ENCODE results near the gene ZBTB12. TPM values are rescaled to one million over a fixed set of nuclear protein-coding genes. Genes with fewer than 3 reads are reported as not detected.

ZBTB12 gene
- total and polyA plus RNA-seq, 2 of the 13 experiments (the other 11 are each of a cell fraction or from before 2014, with no cell fraction given): 4.8 to 6.0 TPM

DNA sequence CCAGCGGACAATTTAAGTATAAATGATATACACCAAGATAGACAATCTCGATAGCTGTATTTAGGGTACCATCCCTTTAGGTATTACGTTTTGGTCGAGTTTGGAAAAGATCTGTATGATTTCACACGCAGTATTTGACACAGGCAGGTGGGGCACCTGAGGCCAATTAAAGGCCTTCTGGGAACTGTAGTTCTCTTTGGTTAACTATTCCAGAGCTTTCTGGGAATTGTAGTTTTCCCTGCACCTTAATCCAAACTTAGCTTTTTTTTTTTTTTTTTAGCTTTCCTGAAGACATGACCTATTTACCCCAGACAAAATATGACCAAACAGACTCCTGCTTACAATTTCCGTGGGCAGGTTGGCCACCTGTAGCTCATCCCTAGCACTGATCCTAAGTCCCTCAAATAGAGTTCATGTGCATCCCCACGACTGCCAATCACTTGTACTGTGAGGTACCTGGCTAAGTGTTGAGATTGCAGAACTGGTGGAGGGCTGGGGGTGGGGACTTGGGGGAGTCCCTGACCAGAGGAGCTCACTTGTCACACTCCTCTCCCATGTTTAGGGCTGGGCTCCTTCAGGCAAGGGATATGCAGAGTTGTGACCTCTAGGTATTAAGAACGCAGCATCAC lies 3.4 kb downstream of the ZBTB12 start (continued):
- TF ChIP-seq, protein P1, sequence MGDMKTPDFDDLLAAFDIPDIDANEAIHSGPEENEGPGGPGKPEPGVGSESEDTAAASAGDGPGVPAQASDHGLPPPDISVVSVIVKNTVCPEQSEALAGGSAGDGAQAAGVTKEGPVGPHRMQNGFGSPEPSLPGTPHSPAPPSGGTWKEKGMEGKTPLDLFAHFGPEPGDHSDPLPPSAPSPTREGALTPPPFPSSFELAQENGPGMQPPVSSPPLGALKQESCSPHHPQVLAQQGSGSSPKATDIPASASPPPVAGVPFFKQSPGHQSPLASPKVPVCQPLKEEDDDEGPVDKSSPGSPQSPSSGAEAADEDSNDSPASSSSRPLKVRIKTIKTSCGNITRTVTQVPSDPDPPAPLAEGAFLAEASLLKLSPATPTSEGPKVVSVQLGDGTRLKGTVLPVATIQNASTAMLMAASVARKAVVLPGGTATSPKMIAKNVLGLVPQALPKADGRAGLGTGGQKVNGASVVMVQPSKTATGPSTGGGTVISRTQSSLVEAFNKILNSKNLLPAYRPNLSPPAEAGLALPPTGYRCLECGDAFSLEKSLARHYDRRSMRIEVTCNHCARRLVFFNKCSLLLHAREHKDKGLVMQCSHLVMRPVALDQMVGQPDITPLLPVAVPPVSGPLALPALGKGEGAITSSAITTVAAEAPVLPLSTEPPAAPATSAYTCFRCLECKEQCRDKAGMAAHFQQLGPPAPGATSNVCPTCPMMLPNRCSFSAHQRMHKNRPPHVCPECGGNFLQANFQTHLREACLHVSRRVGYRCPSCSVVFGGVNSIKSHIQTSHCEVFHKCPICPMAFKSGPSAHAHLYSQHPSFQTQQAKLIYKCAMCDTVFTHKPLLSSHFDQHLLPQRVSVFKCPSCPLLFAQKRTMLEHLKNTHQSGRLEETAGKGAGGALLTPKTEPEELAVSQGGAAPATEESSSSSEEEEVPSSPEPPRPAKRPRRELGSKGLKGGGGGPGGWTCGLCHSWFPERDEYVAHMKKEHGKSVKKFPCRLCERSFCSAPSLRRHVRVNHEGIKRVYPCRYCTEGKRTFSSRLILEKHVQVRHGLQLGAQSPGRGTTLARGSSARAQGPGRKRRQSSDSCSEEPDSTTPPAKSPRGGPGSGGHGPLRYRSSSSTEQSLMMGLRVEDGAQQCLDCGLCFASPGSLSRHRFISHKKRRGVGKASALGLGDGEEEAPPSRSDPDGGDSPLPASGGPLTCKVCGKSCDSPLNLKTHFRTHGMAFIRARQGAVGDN (CRISPR knock-in tag; IDR thresholded peaks at IDR 0.05): no peak
- TF ChIP-seq THYN1 (CRISPR knock-in tag; IDR thresholded peaks at IDR 0.05; ENCODE audit: borderline replicate concordance, low read depth) (no peak), ZNF354B (CRISPR knock-in tag; IDR thresholded peaks at IDR 0.05) (no peak), ZNF564 (CRISPR knock-in tag; IDR thresholded peaks at IDR 0.05) (no peak), ZFP36L1 (CRISPR knock-in tag; IDR thresholded peaks at IDR 0.05) (no peak), ZEB1 (IDR thresholded peaks at IDR 0.05; ENCODE audit: insufficient replicate concordance, low read depth) (peak; percentile 91), SAFB2 (CRISPR knock-in tag; IDR thresholded peaks at IDR 0.05; ENCODE audit: borderline replicate concordance, low read depth) (no peak), ZFP90 (CRISPR knock-in tag; IDR thresholded peaks at IDR 0.05; ENCODE audit: borderline replicate concordance) (0 out of 2 replicates have a peak, but pooled peaks have one; percentile 50), HOXA7 (CRISPR knock-in tag; IDR thresholded peaks at IDR 0.05) (no peak), CEBPG (CRISPR knock-in tag; IDR thresholded peaks at IDR 0.05) (no peak), CHD2 (IDR thresholded peaks at IDR 0.05; ENCODE audit: low read depth, low read length) (no peak), ZNF614 (CRISPR knock-in tag; IDR thresholded peaks at IDR 0.05; ENCODE audit: borderline replicate concordance) (no peak), TGIF2 (CRISPR knock-in tag; IDR thresholded peaks at IDR 0.05) (peak; percentile 84), ZNF550 (CRISPR knock-in tag; IDR thresholded peaks at IDR 0.05; ENCODE audit: borderline replicate concordance) (no peak), ZSCAN31 (CRISPR knock-in tag; IDR thresholded peaks at IDR 0.05; ENCODE audit: low read depth) (no peak), ZNF761 (CRISPR knock-in tag; conservative IDR thresholded peaks at IDR 0.05) (no peak), KAT8 (CRISPR knock-in tag; IDR thresholded peaks at IDR 0.05) (0 out of 2 replicates have a peak, but pooled peaks have one; percentile 7), SSRP1 (CRISPR knock-in tag; IDR thresholded peaks at IDR 0.05) (peak; percentile 40; the same call in 1 of the 2 replicates)
- TF ChIP-seq, protein P2, sequence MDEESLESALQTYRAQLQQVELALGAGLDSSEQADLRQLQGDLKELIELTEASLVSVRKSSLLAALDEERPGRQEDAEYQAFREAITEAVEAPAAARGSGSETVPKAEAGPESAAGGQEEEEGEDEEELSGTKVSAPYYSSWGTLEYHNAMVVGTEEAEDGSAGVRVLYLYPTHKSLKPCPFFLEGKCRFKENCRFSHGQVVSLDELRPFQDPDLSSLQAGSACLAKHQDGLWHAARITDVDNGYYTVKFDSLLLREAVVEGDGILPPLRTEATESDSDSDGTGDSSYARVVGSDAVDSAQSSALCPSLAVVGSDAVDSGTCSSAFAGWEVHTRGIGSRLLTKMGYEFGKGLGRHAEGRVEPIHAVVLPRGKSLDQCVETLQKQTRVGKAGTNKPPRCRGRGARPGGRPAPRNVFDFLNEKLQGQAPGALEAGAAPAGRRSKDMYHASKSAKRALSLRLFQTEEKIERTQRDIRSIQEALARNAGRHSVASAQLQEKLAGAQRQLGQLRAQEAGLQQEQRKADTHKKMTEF (CRISPR knock-in tag; IDR thresholded peaks at IDR 0.05): no peak; the same call in 1 of the 2 replicates
- TF ChIP-seq, protein P3, sequence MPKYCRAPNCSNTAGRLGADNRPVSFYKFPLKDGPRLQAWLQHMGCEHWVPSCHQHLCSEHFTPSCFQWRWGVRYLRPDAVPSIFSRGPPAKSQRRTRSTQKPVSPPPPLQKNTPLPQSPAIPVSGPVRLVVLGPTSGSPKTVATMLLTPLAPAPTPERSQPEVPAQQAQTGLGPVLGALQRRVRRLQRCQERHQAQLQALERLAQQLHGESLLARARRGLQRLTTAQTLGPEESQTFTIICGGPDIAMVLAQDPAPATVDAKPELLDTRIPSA (CRISPR knock-in tag; IDR thresholded peaks at IDR 0.05; ENCODE audit: borderline replicate concordance): no peak
- TF ChIP-seq, protein P4, sequence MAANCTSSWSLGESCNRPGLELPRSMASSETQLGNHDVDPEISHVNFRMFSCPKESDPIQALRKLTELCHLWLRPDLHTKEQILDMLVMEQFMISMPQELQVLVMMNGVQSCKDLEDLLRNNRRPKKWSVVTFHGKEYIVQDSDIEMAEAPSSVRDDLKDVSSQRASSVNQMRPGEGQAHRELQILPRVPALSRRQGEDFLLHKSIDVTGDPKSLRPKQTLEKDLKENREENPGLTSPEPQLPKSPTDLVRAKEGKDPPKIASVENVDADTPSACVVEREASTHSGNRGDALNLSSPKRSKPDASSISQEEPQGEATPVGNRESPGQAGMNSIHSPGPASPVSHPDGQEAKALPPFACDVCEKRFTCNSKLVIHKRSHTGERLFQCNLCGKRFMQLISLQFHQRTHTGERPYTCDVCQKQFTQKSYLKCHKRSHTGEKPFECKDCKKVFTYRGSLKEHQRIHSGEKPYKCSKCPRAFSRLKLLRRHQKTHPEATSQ (CRISPR knock-in tag; IDR thresholded peaks at IDR 0.05; ENCODE audit: borderline replicate concordance): 0 out of 2 replicates have a peak, but pooled peaks have one; percentile 34

All from HepG2 (cell line).